Mammary epithelial cell (primary cell): ENCODE measurements around the gene ENDOU.

Source experiments
- EZH2 ChIP-seq: IDR thresholded peaks from 2 replicates; pipeline ENCODE4 v1.6.1; 2012; ENCODE audit warnings: low read length, inconsistent platforms, borderline replicate concordance
- TF ChIP-seq, protein P1 (sequence below), 2 donors: IDR thresholded peaks in 1 of 2; conservative IDR thresholded peaks in 1 of 2; 2 replicates each; pipeline ENCODE4 v1.5.1; 2011 to 2012; ENCODE audit warnings: inconsistent platforms in 2 of 2, low read length in 2 of 2, mild to moderate bottlenecking in 2 of 2, control low read depth in 1 of 2, low read depth in 1 of 2; ENCODE audit not compliant: insufficient read depth in 1 of 2; ENCODE audit errors: extremely low read depth in 1 of 2

- TF ChIP-seq, protein P1, sequence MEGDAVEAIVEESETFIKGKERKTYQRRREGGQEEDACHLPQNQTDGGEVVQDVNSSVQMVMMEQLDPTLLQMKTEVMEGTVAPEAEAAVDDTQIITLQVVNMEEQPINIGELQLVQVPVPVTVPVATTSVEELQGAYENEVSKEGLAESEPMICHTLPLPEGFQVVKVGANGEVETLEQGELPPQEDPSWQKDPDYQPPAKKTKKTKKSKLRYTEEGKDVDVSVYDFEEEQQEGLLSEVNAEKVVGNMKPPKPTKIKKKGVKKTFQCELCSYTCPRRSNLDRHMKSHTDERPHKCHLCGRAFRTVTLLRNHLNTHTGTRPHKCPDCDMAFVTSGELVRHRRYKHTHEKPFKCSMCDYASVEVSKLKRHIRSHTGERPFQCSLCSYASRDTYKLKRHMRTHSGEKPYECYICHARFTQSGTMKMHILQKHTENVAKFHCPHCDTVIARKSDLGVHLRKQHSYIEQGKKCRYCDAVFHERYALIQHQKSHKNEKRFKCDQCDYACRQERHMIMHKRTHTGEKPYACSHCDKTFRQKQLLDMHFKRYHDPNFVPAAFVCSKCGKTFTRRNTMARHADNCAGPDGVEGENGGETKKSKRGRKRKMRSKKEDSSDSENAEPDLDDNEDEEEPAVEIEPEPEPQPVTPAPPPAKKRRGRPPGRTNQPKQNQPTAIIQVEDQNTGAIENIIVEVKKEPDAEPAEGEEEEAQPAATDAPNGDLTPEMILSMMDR (conservative IDR thresholded peaks at IDR 0.05 in 1 of 2, IDR thresholded peaks at IDR 0.05 in 1 of 2; ENCODE audit: extremely low read depth in 1 of 2, insufficient read depth in 1 of 2, low read depth in 1 of 2, low read length in 2 of 2): no peak
- no peak for TF ChIP-seq EZH2
These were observed 44.2 kb upstream of the ENDOU start for GRCh38 chr12:47769234-47770085.
